Measurements from ENCODE around the gene GGN.
"Not testable (repeated sequence)": the region's sequence is repeated elsewhere in the genome, so short reads cannot be mapped to it uniquely, and the experiment has no call there.

The GGN gene

DNA sequence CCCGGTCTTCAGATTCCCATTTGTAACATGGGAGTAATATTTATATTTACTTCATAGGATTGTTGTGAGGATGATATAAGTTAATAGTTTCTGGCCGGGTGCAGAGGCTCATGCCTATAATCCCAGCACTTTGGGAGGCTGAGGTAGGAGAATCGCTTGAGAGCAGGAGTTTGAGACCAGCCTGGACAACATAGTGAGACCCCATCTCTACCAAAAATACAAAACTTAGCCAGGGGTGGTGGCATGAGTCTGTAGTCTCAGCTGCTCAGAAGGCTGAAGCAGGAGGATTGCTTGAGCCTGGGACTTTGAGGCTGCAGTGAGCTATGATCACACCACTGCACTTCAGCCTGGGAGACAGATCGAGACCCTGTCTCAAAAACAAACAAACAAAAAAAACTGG lies 41.0 kb downstream of the GGN start:
- no peak for DNase-seq (ENCODE audit: low read depth in 1 of 2, low spot score in 1 of 2)
- no peak overlapping the region for H3K27ac ChIP-seq (replicated peaks)
- TF ChIP-seq GABPA (IDR thresholded peaks at IDR 0.05; ENCODE audit: low read depth) (no peak), POLR2AphosphoS5 (IDR thresholded peaks at IDR 0.05; ENCODE audit: low read depth) (no peak), SPI1 (IDR thresholded peaks at IDR 0.05; ENCODE audit: borderline replicate concordance, low read depth) (no peak)
- TF ChIP-seq, protein P1, sequence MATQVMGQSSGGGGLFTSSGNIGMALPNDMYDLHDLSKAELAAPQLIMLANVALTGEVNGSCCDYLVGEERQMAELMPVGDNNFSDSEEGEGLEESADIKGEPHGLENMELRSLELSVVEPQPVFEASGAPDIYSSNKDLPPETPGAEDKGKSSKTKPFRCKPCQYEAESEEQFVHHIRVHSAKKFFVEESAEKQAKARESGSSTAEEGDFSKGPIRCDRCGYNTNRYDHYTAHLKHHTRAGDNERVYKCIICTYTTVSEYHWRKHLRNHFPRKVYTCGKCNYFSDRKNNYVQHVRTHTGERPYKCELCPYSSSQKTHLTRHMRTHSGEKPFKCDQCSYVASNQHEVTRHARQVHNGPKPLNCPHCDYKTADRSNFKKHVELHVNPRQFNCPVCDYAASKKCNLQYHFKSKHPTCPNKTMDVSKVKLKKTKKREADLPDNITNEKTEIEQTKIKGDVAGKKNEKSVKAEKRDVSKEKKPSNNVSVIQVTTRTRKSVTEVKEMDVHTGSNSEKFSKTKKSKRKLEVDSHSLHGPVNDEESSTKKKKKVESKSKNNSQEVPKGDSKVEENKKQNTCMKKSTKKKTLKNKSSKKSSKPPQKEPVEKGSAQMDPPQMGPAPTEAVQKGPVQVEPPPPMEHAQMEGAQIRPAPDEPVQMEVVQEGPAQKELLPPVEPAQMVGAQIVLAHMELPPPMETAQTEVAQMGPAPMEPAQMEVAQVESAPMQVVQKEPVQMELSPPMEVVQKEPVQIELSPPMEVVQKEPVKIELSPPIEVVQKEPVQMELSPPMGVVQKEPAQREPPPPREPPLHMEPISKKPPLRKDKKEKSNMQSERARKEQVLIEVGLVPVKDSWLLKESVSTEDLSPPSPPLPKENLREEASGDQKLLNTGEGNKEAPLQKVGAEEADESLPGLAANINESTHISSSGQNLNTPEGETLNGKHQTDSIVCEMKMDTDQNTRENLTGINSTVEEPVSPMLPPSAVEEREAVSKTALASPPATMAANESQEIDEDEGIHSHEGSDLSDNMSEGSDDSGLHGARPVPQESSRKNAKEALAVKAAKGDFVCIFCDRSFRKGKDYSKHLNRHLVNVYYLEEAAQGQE (IDR thresholded peaks at IDR 0.05; ENCODE audit: insufficient replicate concordance, low read depth) = no peak
- TF ChIP-seq, protein P2, sequence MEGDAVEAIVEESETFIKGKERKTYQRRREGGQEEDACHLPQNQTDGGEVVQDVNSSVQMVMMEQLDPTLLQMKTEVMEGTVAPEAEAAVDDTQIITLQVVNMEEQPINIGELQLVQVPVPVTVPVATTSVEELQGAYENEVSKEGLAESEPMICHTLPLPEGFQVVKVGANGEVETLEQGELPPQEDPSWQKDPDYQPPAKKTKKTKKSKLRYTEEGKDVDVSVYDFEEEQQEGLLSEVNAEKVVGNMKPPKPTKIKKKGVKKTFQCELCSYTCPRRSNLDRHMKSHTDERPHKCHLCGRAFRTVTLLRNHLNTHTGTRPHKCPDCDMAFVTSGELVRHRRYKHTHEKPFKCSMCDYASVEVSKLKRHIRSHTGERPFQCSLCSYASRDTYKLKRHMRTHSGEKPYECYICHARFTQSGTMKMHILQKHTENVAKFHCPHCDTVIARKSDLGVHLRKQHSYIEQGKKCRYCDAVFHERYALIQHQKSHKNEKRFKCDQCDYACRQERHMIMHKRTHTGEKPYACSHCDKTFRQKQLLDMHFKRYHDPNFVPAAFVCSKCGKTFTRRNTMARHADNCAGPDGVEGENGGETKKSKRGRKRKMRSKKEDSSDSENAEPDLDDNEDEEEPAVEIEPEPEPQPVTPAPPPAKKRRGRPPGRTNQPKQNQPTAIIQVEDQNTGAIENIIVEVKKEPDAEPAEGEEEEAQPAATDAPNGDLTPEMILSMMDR (IDR thresholded peaks at IDR 0.05; ENCODE audit: insufficient read depth, low read length) = no peak
- no peak overlapping the region for H3K4me3 ChIP-seq (replicated peaks; ENCODE audit: insufficient read depth, low read length)
- no peaks in the 10 kb centered on the region for H3K27me3 ChIP-seq (ENCODE audit: insufficient read depth, poor library complexity, severe bottlenecking)

DNA sequence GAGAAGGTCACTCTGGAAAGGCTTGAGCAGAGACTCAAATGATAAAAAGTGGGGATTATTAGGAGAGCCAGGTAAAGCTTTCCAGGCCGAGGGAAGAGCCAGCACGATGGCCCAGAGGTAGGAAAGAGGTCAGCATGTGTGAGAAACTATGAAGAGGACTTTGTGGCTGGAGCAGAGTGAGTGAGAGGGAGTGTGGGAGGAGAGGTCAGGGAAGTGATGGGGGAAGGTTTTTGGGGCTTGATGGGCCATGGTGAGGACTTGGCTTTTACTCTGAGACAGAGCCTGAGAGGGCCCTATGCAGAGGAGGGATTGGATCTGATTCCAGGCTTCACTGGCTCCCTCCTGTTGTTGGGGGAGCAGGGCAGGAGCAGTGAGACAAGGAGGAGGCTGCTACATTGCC lies 46.9 kb downstream of the GGN start:
- Histone ChIP-seq H3K4me3 (replicated peaks; ENCODE audit: insufficient read depth, low read length) (no peak overlapping the region), H3K27me3 (ENCODE audit: insufficient read depth, poor library complexity, severe bottlenecking) (no peaks in the 10 kb centered on the region), H3K27ac (replicated peaks) (no peak overlapping the region)
- no peak for TF ChIP-seq POLR2AphosphoS5 (IDR thresholded peaks at IDR 0.05; ENCODE audit: low read depth)
- no peak for TF ChIP-seq SPI1 (IDR thresholded peaks at IDR 0.05; ENCODE audit: borderline replicate concordance, low read depth)
- TF ChIP-seq, protein P1 (IDR thresholded peaks at IDR 0.05; ENCODE audit: insufficient replicate concordance, low read depth) = no peak
- TF ChIP-seq, protein P2 (IDR thresholded peaks at IDR 0.05; ENCODE audit: insufficient read depth, low read length) = no peak
- no peak for TF ChIP-seq GABPA (IDR thresholded peaks at IDR 0.05; ENCODE audit: low read depth)
- no peak for DNase-seq (ENCODE audit: low read depth in 1 of 2, low spot score in 1 of 2)

DNA sequence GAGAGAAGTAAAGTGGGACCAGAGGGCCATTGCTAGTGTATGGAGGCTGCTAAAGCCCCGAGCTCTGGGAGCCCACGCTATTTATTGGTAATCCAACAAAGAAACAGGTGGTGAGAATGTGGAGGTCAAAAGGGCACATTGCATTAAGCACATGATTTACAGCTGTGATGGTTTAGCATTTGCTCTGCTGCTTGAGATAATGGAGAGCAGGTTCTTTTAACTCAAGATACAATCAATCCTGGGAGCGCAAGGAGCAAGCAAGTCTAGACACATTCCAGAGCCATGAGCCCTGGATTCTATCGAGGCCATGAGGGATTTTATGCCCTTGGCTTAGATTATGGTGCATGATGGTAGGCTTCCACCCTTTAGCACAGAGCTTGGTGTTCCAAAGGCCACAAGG lies 48.8 kb downstream of the GGN start:
- H3K27ac ChIP-seq (replicated peaks); H3K4me3 ChIP-seq (replicated peaks; ENCODE audit: insufficient read depth, low read length); DNase-seq (ENCODE audit: low read depth in 1 of 2, low spot score in 1 of 2); H3K27me3 ChIP-seq (ENCODE audit: insufficient read depth, poor library complexity, severe bottlenecking): not testable (repeated sequence)

DNA sequence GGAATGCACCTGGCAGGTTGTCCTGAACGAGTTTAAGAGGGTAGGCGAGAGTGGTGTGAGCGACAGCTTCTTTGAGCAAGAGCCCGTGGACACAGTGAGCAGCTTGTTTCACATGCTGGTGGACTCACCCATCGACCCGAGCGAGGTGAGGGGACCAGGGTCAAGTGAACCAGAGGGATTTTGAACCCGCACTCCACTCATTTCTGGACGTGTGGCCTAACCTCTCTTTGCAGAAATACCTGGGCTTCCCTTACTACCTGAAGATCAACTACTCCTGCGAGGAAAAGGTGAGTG lies 50.5 kb downstream of the GGN start:
- Histone ChIP-seq H3K4me3 (replicated peaks; ENCODE audit: insufficient read depth, low read length) (peak overlapping the region; percentile 87), H3K27me3 (ENCODE audit: insufficient read depth, poor library complexity, severe bottlenecking) (no peaks in the 10 kb centered on the region), H3K27ac (replicated peaks) (no peak overlapping the region)
- DNase-seq (ENCODE audit: low read depth in 1 of 2, low spot score in 1 of 2) = no peak
- TF ChIP-seq POLR2AphosphoS5 (IDR thresholded peaks at IDR 0.05; ENCODE audit: low read depth) (no peak), SPI1 (IDR thresholded peaks at IDR 0.05; ENCODE audit: borderline replicate concordance, low read depth) (no peak), GABPA (IDR thresholded peaks at IDR 0.05; ENCODE audit: low read depth) (no peak)
- TF ChIP-seq, protein P1 (IDR thresholded peaks at IDR 0.05; ENCODE audit: insufficient replicate concordance, low read depth) = no peak
- TF ChIP-seq, protein P2 (IDR thresholded peaks at IDR 0.05; ENCODE audit: insufficient read depth, low read length) = no peak
